ENCODE data around the gene LRRN3.

GRCh38 chr7:111113263-111114017 lies 22.5 kb downstream of the LRRN3 start:
- TF ChIP-seq PHF8 (conservative IDR thresholded peaks at IDR 0.05; ENCODE audit: low read depth, low read length) (no peak), YY1 (IDR thresholded peaks at IDR 0.05; ENCODE audit: low read depth, low read length) (no peak), CTCF (IDR thresholded peaks at IDR 0.05; ENCODE audit: control extremely low read depth in 1 of 3, insufficient read depth in 1 of 3, low read depth in 1 of 3, low read length in 3 of 3) (no peak), MAX (IDR thresholded peaks at IDR 0.05) (no peak), RAD21 (IDR thresholded peaks at IDR 0.05 in 1 of 2, conservative IDR thresholded peaks at IDR 0.05 in 1 of 2; ENCODE audit: low read depth in 2 of 2, low read length in 2 of 2) (no peak), RXRA (IDR thresholded peaks at IDR 0.05; ENCODE audit: insufficient read depth, low read depth, low read length) (no peak), POLR2A (IDR thresholded peaks at IDR 0.05; ENCODE audit: control extremely low read depth in 1 of 2, low read depth in 2 of 2, low read length in 2 of 2) (no peak), ATF3 (IDR thresholded peaks at IDR 0.05; ENCODE audit: insufficient read depth, low read depth, low read length) (no peak), EZH2 (IDR thresholded peaks at IDR 0.05; ENCODE audit: low read depth, low read length, severe bottlenecking) (no peak), TAF7 (optimal IDR thresholded peaks at IDR 0.05; ENCODE audit: borderline replicate concordance, low read depth, low read length) (no peak)

Data from H1 (cell line).